ENCODE data around the gene KCTD1. TPM values are rescaled to one million over a fixed set of nuclear protein-coding genes. Genes with fewer than 3 reads are reported as not detected.

The KCTD1 gene
- polyA plus RNA-seq, 1 of the 3 experiments (the other 2 are of a cell fraction) = 12.8 TPM

DNA sequence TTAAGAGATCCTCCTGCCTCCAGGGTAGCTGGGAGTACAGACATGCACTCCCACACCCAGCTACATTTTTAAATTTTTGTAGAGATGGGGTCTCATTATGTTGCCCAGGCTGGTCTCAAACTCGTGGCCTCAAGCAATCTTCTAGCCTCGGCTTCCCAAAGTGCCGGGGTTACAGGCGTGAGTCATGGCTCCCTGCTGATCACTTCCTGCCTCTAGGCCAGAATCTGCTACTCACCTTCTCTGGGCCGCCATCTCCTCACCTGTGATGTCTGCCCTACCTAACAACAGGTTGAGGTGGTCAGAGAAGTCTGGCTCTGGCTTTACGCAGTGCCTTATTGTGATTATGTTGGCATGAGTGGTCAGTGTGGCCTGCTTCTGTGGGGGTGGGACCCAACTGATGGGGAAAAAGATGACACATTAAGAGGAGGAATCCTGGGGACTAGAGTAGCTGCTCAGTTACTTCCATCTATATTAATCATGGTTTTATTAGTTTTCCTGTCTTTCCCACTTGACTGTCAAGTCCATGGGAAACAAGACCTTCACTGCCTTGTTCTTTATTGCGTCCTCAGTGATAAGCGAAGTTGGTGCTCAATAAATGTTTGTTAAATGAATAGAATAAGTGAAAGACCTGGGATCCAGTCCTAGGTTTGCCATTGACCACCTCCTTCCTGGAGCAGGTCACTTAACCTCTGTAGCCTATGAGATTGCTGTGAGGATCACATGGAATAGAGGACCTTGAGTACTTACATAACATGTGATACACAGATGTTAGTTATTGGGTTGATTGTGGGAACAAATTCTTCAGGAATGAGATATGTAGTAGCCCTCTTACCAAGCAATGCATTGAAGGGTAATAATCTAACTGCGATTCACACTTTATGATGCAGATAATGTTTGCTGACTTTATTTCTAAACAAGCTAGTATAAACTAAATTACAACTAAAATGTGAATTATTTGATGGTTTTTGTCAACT lies 15.7 kb downstream of the KCTD1 start:
- no peaks in the 10 kb centered on the region for H3K27me3 ChIP-seq (ENCODE audit: insufficient read depth)
- H3K36me3 ChIP-seq (replicated peaks in 1 of 2; ENCODE audit: control insufficient read depth in 1 of 2, insufficient read depth in 2 of 2, low read length in 1 of 2) = peaks cover 0 to 9% of the 10 kb centered on the region in 2 experiments
- no peak overlapping the region for H3K4me3 ChIP-seq (ENCODE audit: low read depth in 2 of 2, low read length in 1 of 2)
- no peaks in the 10 kb centered on the region for H3K9me2 ChIP-seq
- 92% methylated on average over 9 of the region's 9 CpGs for WGBS (ENCODE audit: low lambda C conversion rate)
- H4K20me1 ChIP-seq (ENCODE audit: insufficient read depth) = peaks cover 4% of the 10 kb centered on the region; the same call in 1 of the 2 replicates
- no peak overlapping the region for H3K9ac ChIP-seq
- H3K79me2 ChIP-seq (ENCODE audit: insufficient read depth) = peaks cover 18% of the 10 kb centered on the region
- H3K27ac ChIP-seq (ENCODE audit: low read depth in 2 of 2, low read length in 1 of 2) = no peak overlapping the region
- no peak for DNase-seq
- POLR2A ChIA-PET = no interaction called here
- peaks cover 0 to 2% of the 10 kb centered on the region in 2 experiments; a peak in 1 of 4 replicates for H3K4me1 ChIP-seq (ENCODE audit: control insufficient read depth in 1 of 2, insufficient read depth in 2 of 2, low read depth in 1 of 2, low read length in 1 of 2)
- H3K4me2 ChIP-seq = no peak overlapping the region
- CTCF ChIA-PET = interaction anchor here (1.4 to 1.6 kb wide), 3 partner anchors 11 to 149 kb away, joined by 3 to 6 read pairs (median 3); no protein-coding TSS in a partner anchor
- peaks cover 8% of the 10 kb centered on the region for H3F3A ChIP-seq (replicated peaks; ENCODE audit: insufficient read depth)
- no peaks in the 10 kb centered on the region for H3K9me3 ChIP-seq
- H2AFZ ChIP-seq (ENCODE audit: low read depth) = no peak overlapping the region
- TF ChIP-seq EZH2phosphoT487 (IDR thresholded peaks at IDR 0.05; ENCODE audit: borderline replicate concordance, low read depth) (no peak), USF2 (IDR thresholded peaks at IDR 0.05; ENCODE audit: borderline replicate concordance, low read depth, low read length) (no peak), MXI1 (IDR thresholded peaks at IDR 0.05; ENCODE audit: low read depth, low read length) (no peak), GATA2 (CRISPR knock-in tag; IDR thresholded peaks at IDR 0.05) (no peak), FOSL2 (IDR thresholded peaks at IDR 0.05; ENCODE audit: borderline replicate concordance, low read depth) (no peak), ELF1 (IDR thresholded peaks at IDR 0.05) (no peak), RXRA (IDR thresholded peaks at IDR 0.05; ENCODE audit: borderline replicate concordance, low read depth) (no peak), SIN3A (IDR thresholded peaks at IDR 0.05; ENCODE audit: borderline replicate concordance, low read depth, low read length) (no peak)

DNA sequence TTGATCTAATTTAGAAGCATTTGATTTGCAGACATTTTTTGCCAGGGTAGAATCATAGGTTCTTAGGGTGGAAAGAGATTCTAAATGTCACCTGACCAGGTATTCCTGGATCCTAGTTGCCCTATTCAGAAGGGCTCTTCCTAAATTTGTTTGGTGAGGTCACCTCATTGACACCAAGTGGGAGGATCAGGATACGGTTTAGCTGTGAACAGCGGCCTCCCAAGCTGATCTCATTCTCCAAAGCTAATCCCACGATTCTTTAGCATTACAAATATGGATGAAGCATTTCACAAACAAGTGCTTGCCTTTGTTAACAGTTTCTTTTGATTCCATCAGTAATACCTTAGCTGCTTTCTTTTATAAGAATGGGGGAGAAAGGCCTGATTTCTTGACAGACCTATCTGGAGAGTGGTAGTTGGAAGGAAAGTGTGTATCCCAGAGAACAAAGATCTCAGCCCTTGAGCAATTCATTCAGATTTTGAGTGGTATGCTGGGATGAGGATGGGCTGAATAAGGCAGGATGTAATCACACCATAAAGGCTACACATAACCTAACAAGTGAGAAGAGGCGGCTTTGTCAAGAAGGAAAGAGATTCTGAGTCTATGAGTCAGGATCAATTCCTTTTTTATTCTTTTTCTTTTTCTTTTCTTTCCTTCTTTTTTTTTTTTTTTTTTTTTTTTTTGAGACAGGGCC lies 16.6 kb downstream of the KCTD1 start:
- Histone ChIP-seq H3K9me3 (no peaks in the 10 kb centered on the region), H3F3A (replicated peaks; ENCODE audit: insufficient read depth) (peaks cover 3% of the 10 kb centered on the region), H3K36me3 (replicated peaks in 1 of 2; ENCODE audit: control insufficient read depth in 1 of 2, insufficient read depth in 2 of 2, low read length in 1 of 2) (peaks cover 0 to 3% of the 10 kb centered on the region in 2 experiments), H3K9me2 (no peaks in the 10 kb centered on the region), H3K4me2 (no peak overlapping the region), H3K27me3 (ENCODE audit: insufficient read depth) (no peaks in the 10 kb centered on the region), H3K79me2 (ENCODE audit: insufficient read depth) (peaks cover 18% of the 10 kb centered on the region), H2AFZ (ENCODE audit: low read depth) (no peak overlapping the region), H3K4me1 (ENCODE audit: control insufficient read depth in 1 of 2, insufficient read depth in 2 of 2, low read depth in 1 of 2, low read length in 1 of 2) (peaks cover 0 to 2% of the 10 kb centered on the region in 2 experiments; a peak in 1 of 4 replicates), H3K4me3 (ENCODE audit: low read depth in 2 of 2, low read length in 1 of 2) (no peak overlapping the region), H3K9ac (no peak overlapping the region), H4K20me1 (ENCODE audit: insufficient read depth) (peaks cover 4% of the 10 kb centered on the region; the same call in 1 of the 2 replicates), H3K27ac (ENCODE audit: low read depth in 2 of 2, low read length in 1 of 2) (no peak overlapping the region)
- CTCF ChIA-PET = interaction anchor here (1.5 to 1.6 kb wide), 2 partner anchors 16 to 148 kb away, joined by 3 to 6 read pairs; no protein-coding TSS in a partner anchor
- no peak for DNase-seq
- WGBS (ENCODE audit: low lambda C conversion rate) = 80% methylated on average over 4 of the region's 4 CpGs
- POLR2A ChIA-PET = no interaction called here
- TF ChIP-seq RFX5 (IDR thresholded peaks at IDR 0.05; ENCODE audit: low read length) (no peak), NFIC (IDR thresholded peaks at IDR 0.05; ENCODE audit: borderline replicate concordance) (no peak), EP300 (IDR thresholded peaks at IDR 0.05; ENCODE audit: borderline replicate concordance in 1 of 2, low read depth in 1 of 2, low read length in 1 of 2) (no peak), RXRA (IDR thresholded peaks at IDR 0.05; ENCODE audit: borderline replicate concordance, low read depth) (no peak), JUND (IDR thresholded peaks at IDR 0.05) (no peak), ELF1 (IDR thresholded peaks at IDR 0.05) (no peak), RCOR1 (IDR thresholded peaks at IDR 0.05; ENCODE audit: low read length) (no peak), USF2 (IDR thresholded peaks at IDR 0.05; ENCODE audit: borderline replicate concordance, low read depth, low read length) (no peak)
- TF ChIP-seq, protein P1, sequence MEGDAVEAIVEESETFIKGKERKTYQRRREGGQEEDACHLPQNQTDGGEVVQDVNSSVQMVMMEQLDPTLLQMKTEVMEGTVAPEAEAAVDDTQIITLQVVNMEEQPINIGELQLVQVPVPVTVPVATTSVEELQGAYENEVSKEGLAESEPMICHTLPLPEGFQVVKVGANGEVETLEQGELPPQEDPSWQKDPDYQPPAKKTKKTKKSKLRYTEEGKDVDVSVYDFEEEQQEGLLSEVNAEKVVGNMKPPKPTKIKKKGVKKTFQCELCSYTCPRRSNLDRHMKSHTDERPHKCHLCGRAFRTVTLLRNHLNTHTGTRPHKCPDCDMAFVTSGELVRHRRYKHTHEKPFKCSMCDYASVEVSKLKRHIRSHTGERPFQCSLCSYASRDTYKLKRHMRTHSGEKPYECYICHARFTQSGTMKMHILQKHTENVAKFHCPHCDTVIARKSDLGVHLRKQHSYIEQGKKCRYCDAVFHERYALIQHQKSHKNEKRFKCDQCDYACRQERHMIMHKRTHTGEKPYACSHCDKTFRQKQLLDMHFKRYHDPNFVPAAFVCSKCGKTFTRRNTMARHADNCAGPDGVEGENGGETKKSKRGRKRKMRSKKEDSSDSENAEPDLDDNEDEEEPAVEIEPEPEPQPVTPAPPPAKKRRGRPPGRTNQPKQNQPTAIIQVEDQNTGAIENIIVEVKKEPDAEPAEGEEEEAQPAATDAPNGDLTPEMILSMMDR (IDR thresholded peaks at IDR 0.05) = no peak
- TF ChIP-seq, protein P2, sequence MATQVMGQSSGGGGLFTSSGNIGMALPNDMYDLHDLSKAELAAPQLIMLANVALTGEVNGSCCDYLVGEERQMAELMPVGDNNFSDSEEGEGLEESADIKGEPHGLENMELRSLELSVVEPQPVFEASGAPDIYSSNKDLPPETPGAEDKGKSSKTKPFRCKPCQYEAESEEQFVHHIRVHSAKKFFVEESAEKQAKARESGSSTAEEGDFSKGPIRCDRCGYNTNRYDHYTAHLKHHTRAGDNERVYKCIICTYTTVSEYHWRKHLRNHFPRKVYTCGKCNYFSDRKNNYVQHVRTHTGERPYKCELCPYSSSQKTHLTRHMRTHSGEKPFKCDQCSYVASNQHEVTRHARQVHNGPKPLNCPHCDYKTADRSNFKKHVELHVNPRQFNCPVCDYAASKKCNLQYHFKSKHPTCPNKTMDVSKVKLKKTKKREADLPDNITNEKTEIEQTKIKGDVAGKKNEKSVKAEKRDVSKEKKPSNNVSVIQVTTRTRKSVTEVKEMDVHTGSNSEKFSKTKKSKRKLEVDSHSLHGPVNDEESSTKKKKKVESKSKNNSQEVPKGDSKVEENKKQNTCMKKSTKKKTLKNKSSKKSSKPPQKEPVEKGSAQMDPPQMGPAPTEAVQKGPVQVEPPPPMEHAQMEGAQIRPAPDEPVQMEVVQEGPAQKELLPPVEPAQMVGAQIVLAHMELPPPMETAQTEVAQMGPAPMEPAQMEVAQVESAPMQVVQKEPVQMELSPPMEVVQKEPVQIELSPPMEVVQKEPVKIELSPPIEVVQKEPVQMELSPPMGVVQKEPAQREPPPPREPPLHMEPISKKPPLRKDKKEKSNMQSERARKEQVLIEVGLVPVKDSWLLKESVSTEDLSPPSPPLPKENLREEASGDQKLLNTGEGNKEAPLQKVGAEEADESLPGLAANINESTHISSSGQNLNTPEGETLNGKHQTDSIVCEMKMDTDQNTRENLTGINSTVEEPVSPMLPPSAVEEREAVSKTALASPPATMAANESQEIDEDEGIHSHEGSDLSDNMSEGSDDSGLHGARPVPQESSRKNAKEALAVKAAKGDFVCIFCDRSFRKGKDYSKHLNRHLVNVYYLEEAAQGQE (IDR thresholded peaks at IDR 0.05; ENCODE audit: low read depth, low read length) = no peak
